Measurements from ENCODE around the gene C11orf21.

- TF ChIP-seq, protein P1, sequence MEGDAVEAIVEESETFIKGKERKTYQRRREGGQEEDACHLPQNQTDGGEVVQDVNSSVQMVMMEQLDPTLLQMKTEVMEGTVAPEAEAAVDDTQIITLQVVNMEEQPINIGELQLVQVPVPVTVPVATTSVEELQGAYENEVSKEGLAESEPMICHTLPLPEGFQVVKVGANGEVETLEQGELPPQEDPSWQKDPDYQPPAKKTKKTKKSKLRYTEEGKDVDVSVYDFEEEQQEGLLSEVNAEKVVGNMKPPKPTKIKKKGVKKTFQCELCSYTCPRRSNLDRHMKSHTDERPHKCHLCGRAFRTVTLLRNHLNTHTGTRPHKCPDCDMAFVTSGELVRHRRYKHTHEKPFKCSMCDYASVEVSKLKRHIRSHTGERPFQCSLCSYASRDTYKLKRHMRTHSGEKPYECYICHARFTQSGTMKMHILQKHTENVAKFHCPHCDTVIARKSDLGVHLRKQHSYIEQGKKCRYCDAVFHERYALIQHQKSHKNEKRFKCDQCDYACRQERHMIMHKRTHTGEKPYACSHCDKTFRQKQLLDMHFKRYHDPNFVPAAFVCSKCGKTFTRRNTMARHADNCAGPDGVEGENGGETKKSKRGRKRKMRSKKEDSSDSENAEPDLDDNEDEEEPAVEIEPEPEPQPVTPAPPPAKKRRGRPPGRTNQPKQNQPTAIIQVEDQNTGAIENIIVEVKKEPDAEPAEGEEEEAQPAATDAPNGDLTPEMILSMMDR (conservative IDR thresholded peaks at IDR 0.05 in 1 of 2, IDR thresholded peaks at IDR 0.05 in 1 of 2; ENCODE audit: extremely low read depth in 1 of 2, insufficient read depth in 1 of 2, low read depth in 1 of 2, low read length in 2 of 2), result no peak
- no peak for TF ChIP-seq EZH2 (IDR thresholded peaks at IDR 0.05; ENCODE audit: borderline replicate concordance, low read length)
These were observed 1.3 kb upstream of the C11orf21 start for GRCh38 chr11:2302896-2303626.
